SK-N-SH (cell line): ENCODE results near the gene DEPDC7. TPM values are rescaled to one million over a fixed set of nuclear protein-coding genes. Genes with fewer than 3 reads are reported as not detected.

Source experiments
- CTCF ChIA-PET: fragments of 300-600, 350-600 bp; formaldehyde crosslinking; extraction: SDS; loops from one replicate; lab custom pipeline; 2021; lab: Yijun Ruan, JAX
- POLR2A ChIA-PET: fragments of 350-600 bp; sonication (Branson Sonifier 250); formaldehyde crosslinking; extraction: SDS; loops from one replicate; lab custom pipeline; 2020; ENCODE audit warnings: antibody characterized with exemption, inconsistent platforms; lab: Yijun Ruan, JAX
- DNase-seq: peaks from one replicate; pipeline ENCODE4 v3.0.0; 2012
- H2AFZ ChIP-seq: fragments of 200-600 bp; sonication (generic); 2 replicates; pipeline ENCODE4 v1.8.1; 2016; ENCODE audit warnings: antibody characterized with exemption, mild to moderate bottlenecking, low read depth
- H3F3A ChIP-seq: fragments of 200-600 bp; sonication (generic); replicated peaks from 2 replicates; pipeline ENCODE3; 2016; ENCODE audit warnings: antibody characterized with exemption, mild to moderate bottlenecking; ENCODE audit not compliant: insufficient read depth
- H3K27ac ChIP-seq, 2 experiments: fragments of 200-500 bp in 1 of 2; fragments of 200-600 bp in 1 of 2; sonication (Bioruptor generic) in 1 of 2; sonication (generic), shearing (Covaris generic) in 1 of 2; 2 replicates each; pipeline versions ENCODE4 v1.5.1 to v1.6.1; 2014 to 2016; ENCODE audit warnings: low read depth in 2 of 2, inconsistent platforms in 1 of 2, low read length in 1 of 2, mild to moderate bottlenecking in 1 of 2, mixed read lengths in 1 of 2
- H3K27me3 ChIP-seq: fragments of 200-600 bp; sonication (generic), shearing (Covaris generic); 2 replicates; pipeline ENCODE4 v1.6.1; 2016; ENCODE audit warnings: mixed run types; ENCODE audit not compliant: insufficient read depth
- H3K36me3 ChIP-seq, 2 experiments: fragments of 200-500 bp in 1 of 2; fragments of 200-600 bp in 1 of 2; sonication (Bioruptor generic) in 1 of 2; sonication (generic) in 1 of 2; replicated peaks in 1 of 2; 2 replicates each; pipeline versions ENCODE3 to v1.5.1; 2014 to 2016; ENCODE audit warnings: low read length in 1 of 2, mild to moderate bottlenecking in 1 of 2; ENCODE audit not compliant: insufficient read depth in 2 of 2, control insufficient read depth in 1 of 2
- H3K4me1 ChIP-seq, 2 experiments: fragments of 200-500 bp in 1 of 2; fragments of 200-600 bp in 1 of 2; sonication (Bioruptor generic) in 1 of 2; sonication (generic), shearing (Covaris generic) in 1 of 2; 2 replicates each; pipeline versions ENCODE4 v1.5.1 to v1.6.1; 2014 to 2016; ENCODE audit warnings: low read depth in 1 of 2, low read length in 1 of 2, mixed run types in 1 of 2; ENCODE audit not compliant: insufficient read depth in 2 of 2, control insufficient read depth in 1 of 2
- H3K4me2 ChIP-seq: fragments of 200-600 bp; sonication (generic), shearing (Covaris generic); 2 replicates; pipeline ENCODE4 v1.6.1; 2017; ENCODE audit warnings: mixed run types
- H3K4me3 ChIP-seq, 2 experiments: fragments of 200-500 bp in 1 of 2; fragments of 200-600 bp in 1 of 2; sonication (Bioruptor generic) in 1 of 2; sonication (generic), shearing (Covaris generic) in 1 of 2; 2 replicates each; pipeline versions ENCODE4 v1.5.1 to v1.8.1; 2014 to 2016; ENCODE audit warnings: low read depth in 2 of 2, inconsistent platforms in 1 of 2, low read length in 1 of 2, mild to moderate bottlenecking in 1 of 2, mixed read lengths in 1 of 2, moderate library complexity in 1 of 2
- H3K79me2 ChIP-seq: fragments of 200-600 bp; sonication (generic); 2 replicates; pipeline ENCODE4 v1.8.1; 2017; ENCODE audit warnings: mild to moderate bottlenecking; ENCODE audit not compliant: insufficient read depth
- H3K9ac ChIP-seq: fragments of 200-600 bp; sonication (generic); 2 replicates; pipeline ENCODE4 v1.6.1; 2017; ENCODE audit warnings: mixed run types
- H3K9me2 ChIP-seq: fragments of 200-600 bp; sonication (generic); 2 replicates; pipeline ENCODE4 v1.6.1; 2017; ENCODE audit warnings: mixed run types
- H3K9me3 ChIP-seq: fragments of 200-600 bp; sonication (generic); 2 replicates; pipeline ENCODE4 v1.6.1; 2017; ENCODE audit warnings: mixed run types, mild to moderate bottlenecking, moderate library complexity
- H4K20me1 ChIP-seq: fragments of 200-600 bp; sonication (generic); 2 replicates; pipeline ENCODE4 v1.6.1; 2017; ENCODE audit warnings: mild to moderate bottlenecking, mixed run types; ENCODE audit not compliant: insufficient read depth
- CHD2 ChIP-seq: fragments of 150-350 bp; IDR thresholded peaks from 2 replicates; pipeline ENCODE4 v1.6.1; 2018; ENCODE audit warnings: low read length; ENCODE audit not compliant: partially characterized antibody
- ELF1 ChIP-seq: IDR thresholded peaks from 2 replicates; pipeline ENCODE4 v1.4.0; 2012
- EP300 ChIP-seq, 2 experiments: IDR thresholded peaks; 2 replicates each; pipeline versions ENCODE4 v1.4.0 to v1.6.1; 2012; ENCODE audit warnings: borderline replicate concordance in 1 of 2, low read depth in 1 of 2, low read length in 1 of 2
- EZH2phosphoT487 ChIP-seq: fragments of 200-600 bp; sonication (generic); IDR thresholded peaks from 2 replicates; pipeline ENCODE4 v1.6.1; 2017; ENCODE audit warnings: low read depth, mixed run types, mild to moderate bottlenecking, antibody characterized with exemption, moderate library complexity, borderline replicate concordance
- GABPA ChIP-seq: IDR thresholded peaks from 2 replicates; pipeline ENCODE4 v1.4.0; 2012; ENCODE audit warnings: low read depth, mild to moderate bottlenecking
- MXI1 ChIP-seq: IDR thresholded peaks from 2 replicates; pipeline ENCODE4 v1.6.1; 2012; ENCODE audit warnings: mild to moderate bottlenecking, low read depth, low read length, improper control_type of control experiment
- NFIC ChIP-seq: IDR thresholded peaks from 2 replicates; pipeline ENCODE4 v1.4.0; 2012; ENCODE audit warnings: borderline replicate concordance
- NRF1 ChIP-seq: IDR thresholded peaks from 2 replicates; pipeline ENCODE4 v1.6.1; 2012; ENCODE audit warnings: low read depth, mild to moderate bottlenecking, low read length
- POLR2AphosphoS5 ChIP-seq: IDR thresholded peaks from 2 replicates; pipeline ENCODE4 v1.6.1; 2012; ENCODE audit warnings: low read depth, low read length
- RFX5 ChIP-seq: IDR thresholded peaks from 2 replicates; pipeline ENCODE4 v1.6.1; 2012; ENCODE audit warnings: mild to moderate bottlenecking, improper control_type of control experiment, low read length
- SMC3 ChIP-seq: IDR thresholded peaks from 2 replicates; pipeline ENCODE4 v1.6.1; 2012; ENCODE audit warnings: low read depth, low read length, improper control_type of control experiment
- TAF1 ChIP-seq: IDR thresholded peaks from 2 replicates; pipeline ENCODE4 v1.6.1; 2012; ENCODE audit warnings: low read depth, mild to moderate bottlenecking, low read length, moderate library complexity, borderline replicate concordance
- YY1 ChIP-seq: IDR thresholded peaks from 2 replicates; pipeline ENCODE4 v1.4.0; 2012; ENCODE audit warnings: low read depth, mild to moderate bottlenecking
- WGBS: methylation state at CpG from one replicate; pipeline ENCODE4 v1.1.6; 2017; ENCODE audit warnings: low lambda C conversion rate; 5-methylcytosine and 5-hydroxymethylcytosine counted together
- polyA plus RNA-seq, 3 experiments: library from polyadenylated mRNA; depleted of rRNA; stranded (reverse); fragments of >200 nt; gene quantifications; 2 replicates each; pipeline ENCODE4 v1.2.3, GENCODE V29; 2012
- TF ChIP-seq, protein P1 (sequence below): IDR thresholded peaks from 2 replicates; pipeline ENCODE4 v1.4.0; 2012; ENCODE audit warnings: low read depth
- TF ChIP-seq, protein P2 (sequence below): IDR thresholded peaks from 2 replicates; pipeline ENCODE4 v1.6.1; 2012; ENCODE audit warnings: mild to moderate bottlenecking, low read depth, low read length, moderate library complexity
- TF ChIP-seq, protein P3 (sequence below): IDR thresholded peaks from 2 replicates; pipeline ENCODE4; 2012
- TF ChIP-seq, protein P4 (sequence below): IDR thresholded peaks from 2 replicates; pipeline ENCODE4 v1.4.0; 2012; ENCODE audit warnings: low read depth, borderline replicate concordance

Gene DEPDC7
- polyA plus RNA-seq, 1 of the 3 experiments (the other 2 are of a cell fraction), result 9.7 TPM

DNA sequence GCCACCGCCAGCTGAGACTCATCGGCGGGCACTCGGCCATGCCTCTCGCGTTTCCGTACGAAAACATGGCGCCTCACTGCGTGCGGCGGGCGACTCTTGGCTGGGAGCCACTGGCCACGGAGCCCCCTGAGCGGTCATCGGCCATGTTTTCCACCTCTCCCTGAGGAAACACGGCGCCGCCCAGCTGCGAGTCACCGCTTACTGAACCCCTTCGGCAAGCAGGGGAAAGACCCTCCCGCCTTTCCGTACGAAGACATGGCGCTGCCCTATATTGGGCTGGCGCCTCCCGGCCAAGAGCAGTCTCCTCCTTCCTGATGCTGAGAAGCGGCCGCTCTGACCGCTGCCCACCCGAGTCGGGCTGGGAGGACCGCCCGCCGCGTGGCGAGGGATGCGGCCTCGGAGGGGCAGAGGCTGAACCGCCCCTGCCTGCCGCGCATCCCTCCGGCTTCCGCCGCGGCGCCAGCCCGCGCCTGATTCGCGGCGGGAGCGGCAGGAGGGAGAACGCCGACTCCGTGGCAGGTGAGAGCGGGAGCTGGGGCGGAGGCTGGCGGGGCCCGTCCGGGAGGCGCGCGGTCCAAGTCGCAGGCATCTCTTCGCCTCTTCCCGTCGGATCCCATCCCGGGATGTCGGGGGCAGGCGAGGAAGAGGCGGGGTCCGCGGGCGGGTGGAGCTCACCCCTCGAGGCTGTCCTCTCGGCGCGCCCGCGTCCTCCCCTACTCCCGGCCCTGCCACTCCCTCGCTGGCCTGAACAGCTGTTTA lies 23.8 kb downstream of the DEPDC7 start, which contains the start of gene TCP11L1:
TCP11L1 (plus strand) TSS at position 299 of the 759 bp plus-strand sequence. CDS start 4,202 bp downstream, outside the sequence.
- 1% methylated on average over 20 of the region's 84 CpGs for WGBS
- peak; percentile 93 for DNase-seq
- H3K4me3 ChIP-seq, result peak within 1 kb of the TSS; percentile 71 to 77
- H3F3A ChIP-seq, result peaks cover 3% of the 10 kb centered on the region
- H3K9me2 ChIP-seq, result no peaks in the 10 kb centered on the region
- H3K27me3 ChIP-seq, result no peaks in the 10 kb centered on the region
- peak within 1 kb of the TSS; percentile 94 for H3K9ac ChIP-seq
- peaks cover 8 to 35% of the 10 kb centered on the region in 2 experiments; a peak in 3 of 4 replicates for H3K4me1 ChIP-seq
- peaks cover 9 to 10% of the 10 kb centered on the region in 2 experiments for H3K36me3 ChIP-seq
- H3K79me2 ChIP-seq, result peaks cover 38% of the 10 kb centered on the region
- H3K27ac ChIP-seq, result peak within 1 kb of the TSS; percentile 94 to 96
- ChIA-PET POLR2A (interaction anchor here (0.6 to 2.2 kb wide), 9 partner anchors 12 to 147 kb away, joined by 3 to 11 read pairs (median 4); partner anchors contain the start of genes DEPDC7 and QSER1), CTCF (interaction anchor here (0.9 to 1.8 kb wide), 8 partner anchors 8 to 146 kb away, joined by 3 to 13 read pairs (median 4); partner anchors contain the start of gene DEPDC7)
- H4K20me1 ChIP-seq, result no peaks in the 10 kb centered on the region
- peak within 1 kb of the TSS; percentile 99 for H2AFZ ChIP-seq
- peak within 1 kb of the TSS; percentile 85 for H3K4me2 ChIP-seq
- TF ChIP-seq, protein P1, sequence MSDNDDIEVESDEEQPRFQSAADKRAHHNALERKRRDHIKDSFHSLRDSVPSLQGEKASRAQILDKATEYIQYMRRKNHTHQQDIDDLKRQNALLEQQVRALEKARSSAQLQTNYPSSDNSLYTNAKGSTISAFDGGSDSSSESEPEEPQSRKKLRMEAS, result peak; percentile 70
- peak; percentile 60 for TF ChIP-seq MXI1
- no peak for TF ChIP-seq RFX5
- TF ChIP-seq TAF1, result peak; percentile 12; the same call in 1 of the 2 replicates
- 0 out of 4 replicates have a peak, but pooled peaks of 1 of the 2 experiments have one; percentile 15 for TF ChIP-seq EP300 (IDR thresholded peaks at IDR 0.05; ENCODE audit: borderline replicate concordance in 1 of 2, low read depth in 1 of 2, low read length in 1 of 2)
- TF ChIP-seq, protein P2, sequence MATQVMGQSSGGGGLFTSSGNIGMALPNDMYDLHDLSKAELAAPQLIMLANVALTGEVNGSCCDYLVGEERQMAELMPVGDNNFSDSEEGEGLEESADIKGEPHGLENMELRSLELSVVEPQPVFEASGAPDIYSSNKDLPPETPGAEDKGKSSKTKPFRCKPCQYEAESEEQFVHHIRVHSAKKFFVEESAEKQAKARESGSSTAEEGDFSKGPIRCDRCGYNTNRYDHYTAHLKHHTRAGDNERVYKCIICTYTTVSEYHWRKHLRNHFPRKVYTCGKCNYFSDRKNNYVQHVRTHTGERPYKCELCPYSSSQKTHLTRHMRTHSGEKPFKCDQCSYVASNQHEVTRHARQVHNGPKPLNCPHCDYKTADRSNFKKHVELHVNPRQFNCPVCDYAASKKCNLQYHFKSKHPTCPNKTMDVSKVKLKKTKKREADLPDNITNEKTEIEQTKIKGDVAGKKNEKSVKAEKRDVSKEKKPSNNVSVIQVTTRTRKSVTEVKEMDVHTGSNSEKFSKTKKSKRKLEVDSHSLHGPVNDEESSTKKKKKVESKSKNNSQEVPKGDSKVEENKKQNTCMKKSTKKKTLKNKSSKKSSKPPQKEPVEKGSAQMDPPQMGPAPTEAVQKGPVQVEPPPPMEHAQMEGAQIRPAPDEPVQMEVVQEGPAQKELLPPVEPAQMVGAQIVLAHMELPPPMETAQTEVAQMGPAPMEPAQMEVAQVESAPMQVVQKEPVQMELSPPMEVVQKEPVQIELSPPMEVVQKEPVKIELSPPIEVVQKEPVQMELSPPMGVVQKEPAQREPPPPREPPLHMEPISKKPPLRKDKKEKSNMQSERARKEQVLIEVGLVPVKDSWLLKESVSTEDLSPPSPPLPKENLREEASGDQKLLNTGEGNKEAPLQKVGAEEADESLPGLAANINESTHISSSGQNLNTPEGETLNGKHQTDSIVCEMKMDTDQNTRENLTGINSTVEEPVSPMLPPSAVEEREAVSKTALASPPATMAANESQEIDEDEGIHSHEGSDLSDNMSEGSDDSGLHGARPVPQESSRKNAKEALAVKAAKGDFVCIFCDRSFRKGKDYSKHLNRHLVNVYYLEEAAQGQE, result no peak
- no peak; the same call in 1 of the 2 replicates for TF ChIP-seq GABPA
- TF ChIP-seq NRF1, result peak; percentile 22; the same call in 1 of the 2 replicates
- peak; percentile 99 for TF ChIP-seq YY1
- TF ChIP-seq POLR2AphosphoS5, result peak; percentile 60; the same call in 1 of the 2 replicates
- peak; percentile 56 for TF ChIP-seq CHD2
- TF ChIP-seq, protein P3, sequence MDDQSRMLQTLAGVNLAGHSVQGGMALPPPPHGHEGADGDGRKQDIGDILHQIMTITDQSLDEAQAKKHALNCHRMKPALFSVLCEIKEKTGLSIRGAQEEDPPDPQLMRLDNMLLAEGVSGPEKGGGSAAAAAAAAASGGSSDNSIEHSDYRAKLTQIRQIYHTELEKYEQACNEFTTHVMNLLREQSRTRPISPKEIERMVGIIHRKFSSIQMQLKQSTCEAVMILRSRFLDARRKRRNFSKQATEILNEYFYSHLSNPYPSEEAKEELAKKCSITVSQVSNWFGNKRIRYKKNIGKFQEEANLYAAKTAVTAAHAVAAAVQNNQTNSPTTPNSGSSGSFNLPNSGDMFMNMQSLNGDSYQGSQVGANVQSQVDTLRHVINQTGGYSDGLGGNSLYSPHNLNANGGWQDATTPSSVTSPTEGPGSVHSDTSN, result peak; percentile 2; the same call in 1 of the 2 replicates
- TF ChIP-seq, protein P4, sequence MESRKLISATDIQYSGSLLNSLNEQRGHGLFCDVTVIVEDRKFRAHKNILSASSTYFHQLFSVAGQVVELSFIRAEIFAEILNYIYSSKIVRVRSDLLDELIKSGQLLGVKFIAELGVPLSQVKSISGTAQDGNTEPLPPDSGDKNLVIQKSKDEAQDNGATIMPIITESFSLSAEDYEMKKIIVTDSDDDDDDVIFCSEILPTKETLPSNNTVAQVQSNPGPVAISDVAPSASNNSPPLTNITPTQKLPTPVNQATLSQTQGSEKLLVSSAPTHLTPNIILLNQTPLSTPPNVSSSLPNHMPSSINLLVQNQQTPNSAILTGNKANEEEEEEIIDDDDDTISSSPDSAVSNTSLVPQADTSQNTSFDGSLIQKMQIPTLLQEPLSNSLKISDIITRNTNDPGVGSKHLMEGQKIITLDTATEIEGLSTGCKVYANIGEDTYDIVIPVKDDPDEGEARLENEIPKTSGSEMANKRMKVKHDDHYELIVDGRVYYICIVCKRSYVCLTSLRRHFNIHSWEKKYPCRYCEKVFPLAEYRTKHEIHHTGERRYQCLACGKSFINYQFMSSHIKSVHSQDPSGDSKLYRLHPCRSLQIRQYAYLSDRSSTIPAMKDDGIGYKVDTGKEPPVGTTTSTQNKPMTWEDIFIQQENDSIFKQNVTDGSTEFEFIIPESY, result no peak
- TF ChIP-seq EZH2phosphoT487, result no peak
- no peak for TF ChIP-seq SMC3
- TF ChIP-seq NFIC, result peak; percentile 90
- TF ChIP-seq ELF1, result peak; percentile 60; the same call in 1 of the 2 replicates
- H3K9me3 ChIP-seq, result no peaks in the 10 kb centered on the region
